GM18519 (cell line): ENCODE data around the gene ASB1.
"Not testable (repeated sequence)": the region's sequence is repeated elsewhere in the genome, so short reads cannot be mapped to it uniquely, and the experiment has no call there.

Experiments
- ATAC-seq: cut with Tn5 transposase; IDR thresholded peaks from one replicate; pipeline ENCODE4 v1.9.1; 2021; ENCODE audit warnings: mild to moderate bottlenecking, moderate library complexity; ENCODE audit not compliant: unreplicated experiment, low FRiP score

The ASB1 gene

DNA sequence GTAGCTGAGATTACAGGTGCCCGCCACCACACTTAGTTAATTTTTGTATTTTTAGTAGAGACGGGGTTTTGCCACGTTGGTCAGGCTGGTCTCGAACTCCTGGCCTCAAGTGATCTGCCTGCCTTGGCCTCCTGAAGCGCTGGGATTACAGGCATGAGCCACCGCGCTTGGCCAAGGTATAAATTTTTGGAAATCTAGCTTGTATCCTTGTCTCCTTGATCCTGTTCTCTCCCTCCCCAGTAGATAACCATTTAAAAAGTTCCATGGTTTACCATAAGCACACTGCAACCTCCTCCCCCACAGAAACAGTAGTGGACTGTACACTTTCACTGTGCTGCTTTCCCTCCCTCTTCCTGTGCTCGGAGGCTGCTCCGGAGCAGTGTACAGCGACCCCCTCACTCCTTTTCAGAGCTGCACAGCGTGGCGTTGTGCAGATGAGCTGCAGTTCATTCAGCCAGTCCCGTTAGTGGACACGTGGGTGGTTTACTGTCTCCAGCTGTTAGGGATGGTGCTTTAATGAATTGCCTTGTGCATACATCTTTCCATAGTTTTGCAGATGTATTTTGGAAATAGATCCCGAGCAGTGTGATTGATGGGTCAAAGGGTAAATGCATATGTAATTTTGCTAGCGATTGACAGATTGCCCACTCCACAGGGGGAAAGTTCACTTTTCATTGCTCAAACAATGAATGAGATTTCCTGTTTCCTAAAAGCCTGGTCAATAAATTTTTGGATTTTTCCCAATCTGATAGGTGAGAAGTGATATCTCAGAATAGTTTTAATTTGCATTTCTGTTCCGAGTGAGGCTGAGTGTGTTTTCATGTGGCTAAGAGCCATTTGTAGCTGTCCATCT is 14.8 kb downstream of the ASB1 start:
- ATAC-seq: no peak

DNA sequence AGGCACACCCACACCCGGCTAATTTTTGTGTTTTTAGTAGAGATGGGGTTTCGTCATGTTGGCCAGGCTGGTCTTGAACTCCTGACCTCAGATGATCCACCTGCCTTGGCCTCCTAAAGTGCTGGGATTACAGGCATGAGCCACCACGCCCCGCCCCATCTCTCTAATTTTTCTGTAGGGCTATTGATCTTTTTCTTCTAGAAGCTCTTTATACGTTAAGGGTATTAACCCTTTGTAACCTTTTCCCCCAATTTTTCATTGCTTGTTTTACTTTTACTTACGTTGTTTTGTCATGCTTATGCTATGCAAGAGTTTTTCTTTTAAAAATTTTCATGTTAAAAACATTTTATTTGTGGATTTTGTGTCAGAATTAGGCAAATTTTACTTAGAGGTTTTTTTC is 15.5 kb downstream of the ASB1 start:
- not testable (repeated sequence) for ATAC-seq

DNA sequence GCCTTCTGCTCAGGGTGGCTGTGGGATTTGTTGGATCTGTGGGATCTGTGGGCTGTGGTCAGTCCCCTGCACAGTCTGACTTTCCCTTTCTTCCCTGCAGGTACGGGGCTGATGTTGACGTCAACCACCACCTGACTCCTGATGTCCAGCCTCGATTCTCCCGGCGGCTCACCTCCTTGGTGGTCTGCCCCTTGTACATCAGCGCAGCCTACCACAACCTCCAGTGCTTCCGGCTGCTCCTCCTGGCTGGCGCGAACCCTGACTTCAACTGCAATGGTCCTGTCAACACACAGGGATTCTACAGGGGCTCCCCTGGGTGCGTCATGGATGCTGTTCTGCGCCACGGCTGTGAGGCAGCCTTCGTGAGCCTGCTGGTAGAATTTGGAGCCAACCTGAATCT is 17.5 kb downstream of the ASB1 start:
- ATAC-seq: no peak

DNA sequence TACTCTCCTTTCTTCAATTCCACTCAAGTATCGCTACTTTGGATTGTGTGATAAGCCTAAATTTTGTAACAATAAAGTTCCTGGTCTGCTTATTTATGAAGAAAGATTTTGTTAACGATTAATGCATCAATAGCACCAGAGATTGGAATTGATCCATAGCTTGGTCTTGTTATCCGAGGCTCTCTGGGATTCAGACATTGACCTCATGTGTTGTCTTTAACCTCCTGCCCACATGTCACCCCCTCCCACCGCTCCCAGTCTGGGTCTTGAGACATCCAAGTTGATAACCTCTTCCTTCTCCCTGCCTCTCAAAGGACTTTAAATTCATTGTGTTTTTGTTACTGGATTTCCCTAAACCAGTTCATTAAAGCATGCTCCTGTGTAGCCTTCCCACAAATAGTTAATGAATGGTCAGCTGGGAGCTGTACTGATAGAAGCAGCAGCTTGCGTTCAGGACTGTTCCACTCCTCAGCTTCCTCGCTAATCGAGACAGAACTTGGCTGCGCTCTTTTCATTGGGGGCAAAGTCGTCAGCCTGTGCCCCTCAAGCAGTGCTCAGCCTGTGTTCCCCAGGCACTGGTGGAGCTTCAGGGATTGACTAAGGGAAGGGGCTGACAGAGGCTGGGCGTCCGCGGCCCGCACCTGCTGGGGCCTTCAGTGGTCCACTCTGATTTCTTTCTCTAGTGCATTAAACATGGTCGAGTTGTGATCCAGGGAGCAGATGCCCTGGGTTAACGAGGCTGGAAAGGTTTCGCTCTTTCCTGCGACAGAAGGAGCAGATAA is 18.9 kb downstream of the ASB1 start:
- ATAC-seq: no peak

GRCh38 chr2:238446371-238446770 is 19.6 kb downstream of the ASB1 start:
- no peak for ATAC-seq

GRCh38 chr2:238448031-238448955 is 21.6 kb downstream of the ASB1 start:
- ATAC-seq: no peak

GRCh38 chr2:238449241-238449640 is 22.5 kb downstream of the ASB1 start:
- no peak for ATAC-seq

GRCh38 chr2:238449909-238450417 is 23.2 kb downstream of the ASB1 start:
- ATAC-seq: no peak

- no peak for ATAC-seq
Observed at GRCh38 chr2:238450440-238450861, 23.7 kb downstream of the ASB1 start.

DNA sequence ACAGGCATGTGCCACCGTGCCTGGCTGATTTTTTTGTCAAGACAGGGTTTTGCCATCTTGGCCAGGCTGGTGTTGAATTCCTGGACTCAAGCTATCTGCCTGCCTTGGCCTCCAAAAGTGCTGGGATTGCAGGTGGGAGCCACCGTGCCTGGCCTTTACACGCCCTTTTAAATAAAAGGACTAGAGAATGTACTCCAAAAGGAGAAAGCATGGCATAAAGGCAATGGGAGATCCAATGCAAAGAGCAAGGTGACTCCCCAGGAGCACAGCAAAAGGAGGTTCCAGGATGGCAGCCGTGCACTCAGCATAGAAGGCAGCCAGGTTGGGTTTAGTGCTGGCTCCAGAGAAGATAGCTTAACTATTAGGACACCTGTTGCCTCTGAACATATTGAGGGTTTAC is 27.1 kb downstream of the ASB1 start:
- no peak for ATAC-seq

DNA sequence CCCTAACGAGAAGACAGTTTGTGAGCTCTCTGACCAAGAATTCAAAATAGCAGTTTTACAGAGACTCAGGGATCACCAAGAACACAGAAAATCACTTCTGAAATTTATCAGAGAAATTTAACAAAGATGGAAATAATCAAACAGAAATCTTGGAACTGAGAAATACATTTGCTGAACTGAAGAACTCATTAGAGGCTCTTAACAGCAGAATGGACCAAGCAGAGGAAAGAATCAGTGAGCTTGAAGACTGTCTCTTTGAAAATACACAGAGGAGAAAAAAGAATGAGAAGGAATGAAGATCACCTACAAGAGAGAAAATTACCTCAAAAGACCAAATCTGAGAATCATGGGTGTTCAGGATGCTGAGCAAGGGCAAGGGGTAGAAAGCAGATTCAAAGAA is 29.7 kb downstream of the ASB1 start:
- ATAC-seq: no peak

DNA sequence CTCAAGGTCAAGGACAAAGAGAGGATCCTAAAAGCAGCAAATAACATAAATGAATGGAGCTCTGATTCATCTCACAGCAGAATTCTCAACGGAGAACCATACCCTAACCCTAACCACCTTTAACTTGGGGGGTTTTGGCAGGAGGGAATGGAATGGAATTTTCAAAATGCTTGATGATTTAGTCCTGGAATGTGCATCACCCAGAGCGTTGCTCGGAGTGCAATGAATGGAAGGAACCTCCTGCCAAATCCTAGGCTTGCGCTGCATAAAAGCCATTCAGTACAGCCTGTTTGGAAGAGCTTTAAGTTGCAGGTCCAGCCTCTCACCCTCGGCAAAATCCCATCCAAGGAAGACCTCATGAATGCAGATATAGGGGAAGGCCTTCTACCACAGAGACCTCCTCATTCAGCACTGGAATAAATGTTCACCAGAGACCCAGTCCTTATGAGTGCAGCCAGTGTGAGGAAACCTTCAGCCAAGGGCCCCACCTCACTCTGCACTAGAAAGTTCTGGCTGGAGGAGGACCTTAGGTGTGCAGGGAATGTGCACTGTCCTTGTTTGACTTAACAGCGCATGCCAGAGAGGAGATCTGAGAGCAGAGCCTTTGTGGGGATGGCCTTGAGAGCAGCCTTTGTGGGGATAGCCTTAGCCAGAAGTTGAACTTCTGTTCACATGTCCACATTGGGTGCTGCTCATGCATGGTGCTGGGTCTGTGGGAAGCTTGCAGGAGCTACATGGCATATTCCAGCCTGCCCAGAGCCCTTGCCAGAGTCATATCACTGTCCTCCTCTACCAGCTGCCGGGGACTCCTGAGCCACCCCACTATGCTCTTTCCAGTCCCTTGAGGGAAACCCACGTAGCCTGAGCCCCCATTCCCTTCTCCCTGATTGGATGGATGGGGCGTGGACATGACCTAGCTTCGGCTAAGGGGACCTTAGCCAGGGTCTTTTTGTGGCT is 30.5 kb downstream of the ASB1 start:
- ATAC-seq: no peak

- ATAC-seq: no peak
Observed at GRCh38 chr2:238457927-238458324, 31.2 kb downstream of the ASB1 start.

- no peak for ATAC-seq
Observed at GRCh38 chr2:238458651-238459050, 31.9 kb downstream of the ASB1 start.

DNA sequence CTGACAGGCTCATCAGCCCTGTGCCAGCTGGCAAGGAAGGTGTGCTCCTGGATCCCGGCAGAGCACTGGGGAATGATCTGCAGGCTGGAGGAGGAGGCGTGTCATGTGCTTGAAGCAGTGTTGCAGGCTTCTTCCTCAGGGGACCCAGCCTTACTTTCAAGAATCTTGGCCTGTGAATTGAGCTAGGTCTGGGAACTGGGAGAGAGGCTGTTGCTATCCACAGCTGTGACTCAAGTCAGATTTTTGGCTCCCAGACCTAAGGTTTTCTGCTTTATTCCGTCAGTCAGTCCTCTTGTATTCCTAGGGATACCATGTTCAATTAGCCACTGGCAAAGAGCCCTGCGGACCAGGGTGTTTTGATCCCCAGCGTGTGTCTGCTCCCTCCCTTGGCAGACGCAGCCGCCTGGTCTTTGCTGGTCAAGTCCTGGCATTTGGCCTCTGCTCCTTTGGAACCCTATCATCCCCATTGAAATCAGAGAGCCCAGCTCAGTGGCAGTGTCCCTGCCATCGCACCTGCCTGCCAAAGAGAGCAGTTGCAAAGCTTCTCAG is 32.4 kb downstream of the ASB1 start:
- no peak for ATAC-seq

DNA sequence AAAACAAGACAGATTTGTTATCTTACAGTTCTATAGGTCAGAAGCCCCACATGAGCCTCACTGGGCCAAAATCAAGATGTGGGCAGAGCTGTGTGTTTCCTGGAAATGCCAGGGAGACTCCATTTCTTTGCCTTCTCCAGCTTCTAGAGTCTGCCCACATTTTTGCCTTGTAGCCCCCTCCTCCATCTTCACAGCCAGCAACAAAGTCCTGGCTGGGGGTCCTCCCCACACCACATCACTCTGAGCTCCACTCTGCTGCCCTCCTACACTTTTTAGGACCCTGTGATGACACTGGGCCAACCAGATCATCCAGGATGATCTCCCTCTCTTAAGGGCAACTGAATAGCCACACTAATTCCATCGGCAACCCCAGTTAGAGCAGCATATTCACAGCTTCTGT is 34.3 kb downstream of the ASB1 start:
- ATAC-seq: no peak

GRCh38 chr2:238461491-238461890 is 34.8 kb downstream of the ASB1 start:
- no peak for ATAC-seq

- ATAC-seq: no peak
Observed at GRCh38 chr2:238461916-238462315, 35.2 kb downstream of the ASB1 start.

DNA sequence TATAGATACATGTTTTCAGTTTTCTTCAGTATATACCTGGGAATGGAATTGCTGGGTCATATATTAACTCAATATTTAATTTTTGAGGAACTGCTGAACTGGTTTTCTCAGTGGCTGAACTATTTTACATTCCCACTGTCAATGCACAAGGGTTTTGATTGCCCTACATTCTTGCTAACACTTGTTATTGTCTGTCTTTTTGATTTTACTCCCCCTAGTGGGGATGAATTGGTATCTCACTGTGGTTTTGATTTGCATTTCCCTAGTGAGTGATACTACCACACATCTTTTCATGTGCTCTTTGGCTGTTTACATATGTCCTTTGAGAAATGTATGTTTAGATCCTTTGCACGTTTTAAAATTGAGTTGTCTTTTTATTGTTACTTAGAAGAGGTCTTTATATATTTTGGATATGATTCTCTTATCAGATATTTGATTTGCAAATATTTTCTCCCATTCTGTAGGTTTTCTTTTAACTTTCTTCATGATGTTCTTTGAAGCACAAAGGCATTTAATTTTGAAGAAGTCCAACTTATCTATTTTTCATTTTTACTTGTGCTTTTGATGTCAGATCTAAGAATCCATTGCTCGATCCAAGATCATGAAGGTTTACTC is 36.2 kb downstream of the ASB1 start:
- no peak for ATAC-seq
